NCI-H524 treated with DMSO at 0.1 percent for 48 hours (cell line): Measurements from ENCODE around the gene CBLIF.
"Not testable (repeated sequence)": the region's sequence is repeated elsewhere in the genome, so short reads cannot be mapped to it uniquely, and the experiment has no call there.

Experiments used
- DNase-seq: peaks from one replicate; lab custom pipeline; 2025; lab: John Stamatoyannopoulos, UW

Gene CBLIF

DNA sequence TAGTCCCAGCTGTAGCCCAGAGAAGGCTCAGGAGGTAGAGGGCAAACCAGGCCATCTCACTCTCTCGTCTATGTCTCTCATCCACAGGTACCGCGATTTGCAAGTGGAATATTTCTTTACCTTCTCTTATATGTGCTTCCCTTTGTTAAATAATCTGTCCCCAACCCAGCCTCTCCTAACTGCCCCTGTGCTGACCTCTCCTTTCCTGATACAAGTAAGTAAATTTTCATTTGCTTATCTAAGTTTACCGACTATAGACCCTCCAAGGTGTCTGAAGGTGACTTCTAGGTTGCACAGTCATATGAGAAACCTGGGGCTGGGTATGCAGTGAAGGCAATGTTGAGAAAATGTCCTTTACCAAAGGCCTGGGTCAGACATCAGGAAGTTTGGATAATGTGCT is at the start of gene CBLIF:
TSS of gene CBLIF (minus strand) at position 101 of the 400 bp plus-strand sequence. CDS start at position 55, 46 bp downstream.
- no peak for DNase-seq

DNA sequence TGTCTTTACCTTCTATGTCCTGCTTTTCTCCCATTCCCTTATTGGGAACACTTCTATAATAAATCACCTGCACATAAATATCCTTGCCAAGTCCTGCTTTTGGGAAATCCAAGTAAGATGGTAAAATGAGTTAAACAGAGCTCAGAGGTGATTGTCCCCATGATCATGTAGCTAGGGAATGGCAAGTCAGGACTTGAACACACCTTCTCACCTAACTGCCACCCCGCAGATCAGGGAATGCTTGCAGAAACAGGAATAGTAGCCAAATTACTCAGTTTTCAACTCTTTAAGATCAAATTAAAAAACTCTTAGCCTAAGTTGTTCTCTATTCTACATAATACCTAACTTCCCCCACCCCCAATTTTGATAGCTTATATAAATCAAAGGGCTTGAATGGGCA is 49.3 kb upstream of the CBLIF start:
- no peak for DNase-seq

DNA sequence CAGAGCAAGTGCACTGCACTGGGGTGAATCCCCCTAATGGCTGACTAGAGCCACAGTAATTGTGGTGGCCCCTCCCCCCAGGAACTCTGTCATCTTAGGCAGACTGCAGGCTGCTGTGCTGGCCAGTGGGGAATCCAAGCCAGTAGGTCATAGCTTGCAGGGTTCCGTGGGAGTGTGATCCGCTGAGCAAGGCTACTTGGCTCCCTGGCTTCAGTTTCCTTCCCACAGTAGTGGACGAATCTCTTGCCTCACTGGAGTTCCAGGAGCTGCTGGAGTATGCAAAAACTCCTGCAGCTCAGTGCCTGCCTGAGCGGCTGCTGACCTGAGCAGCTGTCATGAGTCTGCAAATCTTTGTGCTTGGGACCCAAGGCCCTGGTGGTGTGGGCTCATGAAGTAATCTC is 46.5 kb upstream of the CBLIF start:
- no peak for DNase-seq

DNA sequence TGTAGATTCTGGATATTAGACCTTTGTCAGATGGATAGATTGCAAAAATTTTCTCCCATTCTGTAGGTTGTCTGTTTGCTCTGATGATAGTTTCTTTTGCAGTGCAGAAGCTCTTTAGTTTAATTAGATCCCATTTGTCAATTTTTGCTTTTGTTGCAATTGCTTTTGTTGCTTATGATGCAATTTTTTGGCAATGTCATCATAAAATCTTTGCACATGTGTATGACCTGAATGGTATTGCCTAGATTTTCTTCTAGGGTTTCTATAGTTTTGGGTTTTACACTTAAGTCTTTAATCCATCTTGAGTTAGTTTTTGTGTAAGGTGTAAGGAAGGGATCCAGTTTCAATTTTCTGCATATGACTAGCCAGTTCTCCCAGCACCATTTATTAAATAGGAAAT is 41.9 kb upstream of the CBLIF start:
- not testable (repeated sequence) for DNase-seq

DNA sequence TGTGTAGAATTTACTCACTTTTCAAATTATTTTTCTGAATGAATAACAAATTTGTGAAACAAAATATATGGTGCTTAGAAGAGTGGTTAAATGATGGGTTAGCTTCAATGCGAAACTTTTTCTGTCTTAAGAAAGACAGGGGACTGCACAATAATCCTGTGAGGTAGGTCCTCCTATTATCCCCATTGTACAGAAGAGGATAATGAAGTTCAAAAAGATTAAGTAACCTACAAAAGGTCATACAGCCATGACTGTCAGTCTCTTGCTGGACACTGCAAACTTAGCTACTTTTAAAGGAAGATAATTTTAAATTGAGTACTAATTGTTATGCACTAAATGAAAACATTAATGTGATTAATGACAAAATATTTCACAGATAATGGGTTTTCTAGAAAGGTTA is 38.3 kb upstream of the CBLIF start:
- no peak for DNase-seq

DNA sequence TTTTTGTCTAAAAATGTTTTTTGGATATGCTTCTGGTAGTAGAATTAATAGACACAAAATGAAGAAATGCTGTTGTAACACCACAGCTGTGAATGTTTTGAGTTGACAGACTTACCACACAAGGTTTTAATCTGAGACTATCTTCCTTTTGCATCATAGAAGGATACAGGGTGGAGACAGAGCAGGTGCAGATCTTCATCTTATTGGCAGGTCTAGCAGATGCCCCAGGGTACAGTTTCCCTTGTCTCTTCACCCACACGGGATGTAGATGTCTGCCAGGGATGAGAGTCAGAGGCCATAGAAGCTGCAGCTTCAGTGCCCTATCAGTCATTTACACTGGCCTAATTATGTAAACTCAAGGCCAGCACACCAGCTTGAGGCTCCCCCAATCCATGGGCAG is 34.3 kb upstream of the CBLIF start:
- DNase-seq = no peak

DNA sequence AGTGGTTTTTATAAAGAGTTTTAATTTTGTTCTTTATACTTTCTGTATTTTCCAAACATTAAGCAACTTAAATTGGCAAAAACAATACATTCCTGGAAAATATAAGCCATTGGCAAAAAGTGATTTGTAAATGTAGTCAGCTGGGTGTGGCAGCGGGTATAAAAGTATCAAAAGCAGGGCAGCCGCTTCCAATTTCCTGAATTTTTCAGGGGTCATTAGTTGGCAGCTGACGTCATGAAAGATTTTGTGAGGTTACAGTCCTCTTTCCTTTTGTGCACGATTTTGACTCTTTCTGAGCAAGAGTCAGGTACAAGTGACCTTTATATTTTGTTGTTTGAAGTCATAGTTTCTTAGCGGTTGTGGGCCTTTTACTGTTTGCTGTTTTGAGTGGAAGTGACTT is 33.3 kb upstream of the CBLIF start, which contains the start of gene OOSP3:
TSS of gene OOSP3 (plus strand) at position 208 of the 400 bp plus-strand sequence. CDS start at position 235, 27 bp downstream.
- DNase-seq = no peak

DNA sequence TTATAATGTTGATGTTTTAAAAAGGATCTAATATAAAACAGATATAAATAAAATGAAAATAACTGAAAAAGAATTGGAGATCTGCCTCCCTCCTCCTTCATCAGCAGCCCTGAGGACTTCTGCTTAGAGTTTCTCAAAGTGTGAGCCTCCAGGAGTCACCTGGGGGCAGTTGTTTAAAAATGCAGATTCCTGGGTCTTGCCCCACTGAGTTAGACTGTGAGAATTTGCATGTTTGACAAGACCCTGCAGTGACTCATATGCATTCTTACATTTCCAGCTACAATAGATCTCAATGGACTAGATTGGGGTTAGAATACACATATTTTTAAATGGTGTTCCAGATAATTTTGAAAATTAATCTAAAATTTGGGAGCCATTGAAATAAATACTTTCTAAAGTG is 32.5 kb upstream of the CBLIF start:
- no peak for DNase-seq

DNA sequence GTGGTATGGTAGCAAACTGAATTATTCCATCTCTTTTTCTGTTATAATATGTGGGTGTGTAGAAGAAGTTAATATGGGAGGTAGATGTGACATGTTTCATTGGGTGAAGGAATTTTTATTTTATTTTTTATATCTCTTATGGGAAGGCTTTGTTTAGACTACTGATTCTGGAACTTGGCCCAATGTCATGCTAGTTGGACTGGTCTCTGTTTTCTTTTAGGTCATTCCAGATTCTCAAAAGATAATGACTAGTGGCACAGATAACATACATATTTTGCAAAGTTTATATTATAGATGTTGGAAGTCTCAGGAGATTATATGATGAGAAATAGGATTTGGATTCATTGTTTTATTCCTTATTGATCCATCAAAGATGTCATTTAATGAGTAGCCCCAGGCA is 32.0 kb upstream of the CBLIF start:
- no peak for DNase-seq

DNA sequence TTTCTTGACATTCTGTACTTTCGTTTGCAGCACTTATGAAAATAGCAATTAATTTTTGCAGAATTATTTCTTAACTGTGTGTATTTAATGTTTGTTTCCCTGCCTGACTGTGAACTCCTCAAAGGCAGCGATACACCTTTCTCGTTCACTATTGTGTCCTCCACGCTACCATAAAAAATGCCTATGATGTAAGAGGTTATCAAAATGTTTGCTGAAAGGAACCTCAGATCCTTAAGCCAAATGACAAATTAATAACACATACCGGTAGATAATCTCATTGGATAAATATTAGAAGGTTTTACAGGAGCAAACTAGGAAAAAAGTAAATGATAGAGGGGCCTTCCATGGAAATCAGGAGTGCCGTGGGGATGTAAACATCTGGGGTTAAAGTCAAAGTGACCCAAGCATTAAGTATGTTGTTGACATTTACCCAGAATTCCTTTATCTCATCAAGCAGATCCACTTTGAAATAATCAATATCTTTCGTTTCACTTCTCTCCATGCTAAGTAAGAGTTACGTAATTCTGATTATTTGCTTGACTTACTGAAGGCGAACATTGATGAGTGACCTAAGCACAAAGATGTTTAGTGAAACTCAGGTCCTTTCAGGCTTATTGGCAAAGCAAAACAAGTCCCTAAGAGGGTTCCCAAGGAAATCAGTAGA is 30.7 kb upstream of the CBLIF start:
- DNase-seq = no peak

DNA sequence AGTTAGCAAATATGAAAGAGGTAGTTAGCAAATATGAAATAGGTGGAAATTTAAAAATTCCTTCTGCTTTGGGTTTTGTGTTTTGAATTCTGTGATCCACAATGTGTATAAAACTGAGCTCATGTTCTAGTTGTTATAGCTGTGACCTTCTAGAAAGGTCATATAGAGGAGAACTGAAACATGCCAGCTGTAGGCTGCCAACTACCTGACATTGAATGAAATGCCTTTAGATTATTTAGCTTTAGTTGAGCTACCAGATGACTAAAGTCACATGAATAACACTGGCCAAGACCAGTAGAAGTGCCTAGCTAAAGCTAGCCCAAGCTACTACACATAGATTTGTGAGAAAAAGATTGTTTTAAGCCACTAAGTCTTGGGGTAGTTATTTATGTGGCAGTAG is 26.8 kb upstream of the CBLIF start:
- DNase-seq = no peak

DNA sequence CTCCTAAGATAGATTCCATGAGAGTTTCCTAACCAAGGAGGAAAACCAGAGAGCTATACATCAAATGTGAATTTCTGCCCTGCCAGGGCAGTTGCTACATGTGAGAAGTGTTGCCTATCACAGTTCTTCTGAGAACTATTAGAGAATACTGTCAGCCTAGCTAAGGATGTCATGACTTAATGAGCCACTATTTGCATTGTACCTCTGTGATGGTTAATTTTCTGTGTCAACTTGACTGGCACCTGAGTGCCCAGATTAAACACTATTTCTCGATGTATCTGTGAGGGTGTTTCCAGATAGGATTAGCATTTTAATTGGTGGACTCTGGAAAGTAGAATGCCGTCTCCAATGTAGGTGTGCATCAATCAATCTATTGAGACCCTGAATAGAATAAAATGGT is 22.6 kb upstream of the CBLIF start:
- DNase-seq = no peak

DNA sequence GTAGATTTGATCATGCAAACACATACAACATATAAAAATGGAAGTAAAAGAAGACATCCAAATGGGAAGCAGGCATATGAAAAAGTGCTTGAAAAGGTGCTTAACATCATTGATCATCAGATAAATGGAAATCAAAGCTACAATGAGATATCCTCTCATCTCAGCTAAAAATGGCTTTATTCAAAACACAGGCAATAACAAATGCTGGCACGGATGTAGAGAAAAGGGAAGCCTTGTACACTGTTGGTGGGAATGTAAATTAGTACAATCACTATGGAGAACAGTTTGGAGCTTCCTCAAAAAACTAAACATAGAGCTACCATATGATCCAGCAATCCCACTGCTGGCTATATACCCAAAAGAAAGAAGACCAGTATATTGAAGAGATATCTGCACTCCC is 21.5 kb upstream of the CBLIF start:
- DNase-seq = no peak

DNA sequence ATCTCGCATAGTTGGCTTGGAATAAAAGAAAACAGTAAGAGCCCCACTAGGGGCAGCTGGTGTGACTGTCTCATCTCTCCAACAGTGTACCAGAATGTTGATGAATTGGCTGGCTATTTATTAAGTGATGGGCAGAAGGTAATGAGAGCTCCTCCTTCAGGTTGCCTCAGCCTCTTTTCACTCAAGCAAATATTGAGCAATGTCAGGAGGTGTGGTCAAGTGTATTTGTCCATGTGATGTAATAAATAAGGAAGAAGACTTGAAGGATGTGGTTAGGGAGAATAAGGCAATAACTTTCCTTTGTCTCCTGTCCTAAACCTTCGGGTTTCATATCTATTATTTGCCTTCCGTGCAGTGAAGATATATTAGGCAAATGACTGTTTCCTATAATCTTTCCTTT is 21.1 kb upstream of the CBLIF start, which contains the start of gene TCN1:
TSS of gene TCN1 (minus strand) at position 91 of the 400 bp plus-strand sequence. CDS start at position 74, 17 bp downstream.
- no peak for DNase-seq

DNA sequence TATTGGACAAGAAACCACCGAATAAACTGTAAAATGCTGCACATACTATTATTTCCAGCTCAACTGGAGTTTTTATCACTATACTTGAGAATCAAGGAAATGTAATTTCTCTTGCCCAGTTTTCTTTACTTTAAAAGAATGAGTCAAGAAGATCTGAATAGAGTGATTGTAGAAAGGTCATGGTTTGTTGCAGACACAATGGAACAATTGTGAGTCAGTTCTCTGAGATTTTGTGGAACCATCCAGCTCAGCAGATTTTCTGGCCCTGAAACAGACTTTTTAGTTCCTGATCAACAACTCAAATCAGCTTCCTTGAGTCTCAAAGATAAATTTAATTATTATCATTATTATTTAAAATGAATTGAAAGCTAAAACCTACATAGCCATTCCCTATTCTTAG is 19.7 kb upstream of the CBLIF start:
- DNase-seq = no peak

DNA sequence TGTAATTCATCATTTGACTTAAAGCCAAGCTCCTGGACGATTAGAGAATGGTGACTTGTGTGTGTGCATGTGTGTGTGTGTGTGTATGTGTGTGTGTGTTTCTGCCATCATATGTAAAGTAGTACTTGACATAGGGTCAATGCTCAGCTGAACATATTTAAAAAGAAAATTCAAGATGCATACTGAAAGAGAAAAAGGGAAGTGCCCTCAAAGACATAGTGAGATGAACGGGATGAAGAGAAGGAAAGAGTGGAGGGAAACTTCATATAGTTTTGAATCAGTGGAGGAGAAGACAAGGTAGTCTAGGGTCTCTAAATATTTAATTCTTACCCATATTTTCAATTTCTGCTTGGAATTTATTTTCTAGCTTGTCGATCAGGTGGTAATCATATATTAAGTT is 17.0 kb upstream of the CBLIF start:
- DNase-seq = no peak

DNA sequence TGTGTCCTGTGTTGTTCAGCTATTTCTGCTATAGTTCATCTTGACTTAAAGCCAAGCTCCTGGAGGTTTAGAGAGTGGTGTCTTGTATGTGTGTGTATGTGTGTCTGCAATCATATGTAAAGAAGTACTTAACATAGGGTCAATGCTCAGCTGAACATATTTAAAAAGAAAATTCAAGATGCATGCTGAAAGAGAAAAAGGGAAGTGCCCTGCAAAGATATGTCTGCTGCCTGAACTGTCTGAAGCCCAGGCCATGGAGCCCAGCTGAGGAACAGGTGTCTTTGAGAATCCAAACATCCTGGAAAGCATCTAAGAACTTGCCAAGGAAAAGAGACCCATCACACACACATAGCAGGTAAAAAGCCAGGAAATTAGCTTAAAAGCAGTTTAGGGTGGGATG is 14.4 kb upstream of the CBLIF start:
- no peak for DNase-seq

DNA sequence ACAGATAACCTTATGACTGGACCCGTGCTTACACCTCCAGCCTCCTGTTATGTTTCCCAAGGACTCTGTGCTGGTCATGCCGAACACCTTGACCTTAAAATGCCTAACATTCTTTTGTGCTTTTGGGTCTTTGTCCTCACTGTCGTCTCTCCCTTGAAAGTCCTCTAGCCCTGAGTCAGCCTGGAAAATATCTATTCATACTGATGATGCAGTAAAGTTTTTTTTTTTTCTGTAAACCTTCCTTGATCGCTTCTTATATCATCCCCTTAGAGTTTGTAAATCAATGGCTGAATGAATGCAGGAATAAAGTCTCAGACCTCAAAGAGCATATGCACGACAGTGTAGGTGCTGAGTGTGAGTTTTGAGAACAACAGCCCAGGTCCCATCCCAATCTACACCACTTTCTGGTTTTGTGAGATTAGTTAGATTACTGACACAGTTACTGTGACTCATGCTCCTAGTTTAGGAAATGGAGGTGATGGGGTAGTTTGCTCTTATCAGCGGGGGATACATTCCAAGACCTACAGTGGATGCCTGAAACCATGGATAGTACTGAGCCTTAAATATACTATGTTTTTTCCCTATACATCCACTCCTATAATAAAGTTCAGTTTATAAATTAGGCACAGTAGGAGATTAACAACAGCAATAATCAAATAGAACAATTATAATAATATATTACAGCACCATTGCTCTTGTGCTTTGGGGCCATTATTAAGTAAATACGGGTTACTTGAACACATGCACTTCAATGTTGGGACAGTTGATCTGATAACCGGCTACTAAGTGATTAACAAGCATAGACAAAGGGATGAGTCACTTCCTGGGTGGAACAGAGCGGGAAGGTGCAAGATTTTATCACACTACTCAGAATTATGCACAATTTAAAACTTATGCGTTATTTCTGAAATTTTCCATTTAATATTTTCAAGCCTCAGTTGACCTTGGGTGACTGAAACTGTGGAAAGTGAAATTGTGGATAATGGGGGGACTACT is 12.4 kb upstream of the CBLIF start:
- no peak for DNase-seq

DNA sequence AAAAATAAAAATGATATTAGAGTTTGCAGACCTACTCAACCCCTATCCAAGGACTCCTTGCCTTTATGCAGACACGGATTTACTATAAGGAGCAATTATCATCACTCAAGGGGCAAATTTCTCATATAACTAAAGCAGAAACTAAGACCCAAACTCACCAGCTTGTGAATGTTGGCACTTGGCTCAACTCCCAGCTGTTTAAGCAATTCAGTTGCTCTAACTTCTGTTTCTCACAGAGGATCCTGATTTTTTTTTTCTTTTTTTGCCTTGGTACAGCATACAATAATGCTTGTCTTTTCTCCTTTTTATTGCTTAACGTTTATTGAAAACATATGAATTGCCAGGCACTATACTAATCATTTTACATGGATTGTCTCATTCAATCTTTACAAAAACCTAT is 9.6 kb upstream of the CBLIF start:
- no peak for DNase-seq

DNA sequence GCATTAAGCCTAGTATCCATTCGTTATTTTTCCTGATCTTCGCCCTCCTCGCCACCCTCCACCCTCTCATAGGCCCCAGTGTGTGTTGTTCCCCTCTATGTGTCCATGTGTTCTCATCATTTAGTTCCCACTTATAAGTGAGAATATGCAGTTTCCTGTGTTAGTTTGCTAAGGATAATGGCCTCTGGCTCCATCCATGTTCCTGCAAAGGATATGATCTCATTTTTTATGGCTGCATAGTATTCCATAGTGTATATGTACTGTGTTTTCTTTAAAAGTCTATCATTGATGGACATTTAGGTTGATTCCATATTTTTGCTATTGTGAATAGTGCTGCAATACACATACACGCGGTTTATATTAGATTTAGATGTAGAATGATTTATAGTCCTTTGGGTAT is 6.1 kb upstream of the CBLIF start:
- DNase-seq = not testable (repeated sequence)

DNA sequence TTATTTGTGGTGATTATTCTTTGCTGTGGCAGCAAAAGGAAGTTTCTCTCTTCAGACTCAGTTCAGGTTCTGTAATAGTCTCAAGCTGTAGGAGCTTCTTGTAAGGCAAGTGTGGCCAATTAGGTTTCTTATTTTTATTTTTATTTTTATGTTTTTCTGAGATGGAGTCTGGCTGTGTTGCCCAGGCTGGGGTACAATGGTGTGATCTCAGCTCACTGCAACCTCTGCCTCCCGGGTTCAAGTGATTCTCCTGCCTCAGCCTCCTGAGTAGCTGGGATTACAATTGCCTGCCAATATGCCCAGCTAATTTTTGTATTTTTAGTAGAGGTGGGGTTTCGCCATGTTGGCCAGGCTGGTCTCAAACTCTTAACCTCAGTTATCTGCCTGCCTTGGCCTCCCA is 4.3 kb upstream of the CBLIF start:
- DNase-seq = not testable (repeated sequence)

DNA sequence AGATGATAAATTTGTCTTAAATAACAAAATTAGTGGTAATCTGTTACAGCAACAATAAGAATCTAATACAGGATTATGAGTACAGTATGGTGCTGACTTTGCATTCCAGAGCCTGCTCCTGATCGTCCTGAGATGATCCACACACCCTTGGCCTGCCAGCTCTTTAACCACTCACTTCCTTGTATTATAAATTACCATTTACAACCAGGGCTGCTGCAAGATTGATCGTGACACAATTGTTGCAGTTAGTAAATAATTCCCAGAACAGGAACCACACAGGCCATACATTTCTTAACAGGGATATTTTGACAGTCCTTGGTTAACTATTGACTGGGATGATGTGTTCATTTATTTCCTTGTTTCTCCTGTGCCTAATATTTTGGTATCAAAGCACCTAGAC is 3.8 kb upstream of the CBLIF start:
- no peak for DNase-seq

DNA sequence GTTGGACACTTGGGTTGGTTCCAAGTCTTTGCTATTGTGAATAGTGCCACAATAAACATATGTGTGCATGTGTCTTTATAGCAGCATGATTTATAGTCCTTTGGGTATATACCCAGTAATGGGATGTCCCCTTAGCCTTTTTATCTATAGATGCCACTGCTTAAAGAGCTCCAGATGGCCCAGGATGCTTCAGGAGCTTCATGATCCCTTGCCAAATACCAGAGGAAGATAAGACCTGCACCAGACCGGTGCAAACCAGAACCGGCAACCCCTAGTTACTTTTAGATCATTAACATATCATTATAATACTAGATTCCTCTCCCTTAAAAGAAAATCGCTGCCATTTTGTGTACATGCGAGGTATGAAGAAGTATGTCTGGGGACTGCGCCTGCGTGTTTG is 3.1 kb upstream of the CBLIF start:
- DNase-seq = not testable (repeated sequence)
